GM18868 (cell line): ENCODE data around the gene BMF.
"Not testable (repeated sequence)": the region's sequence is repeated elsewhere in the genome, so short reads cannot be mapped to it uniquely, and the experiment has no call there.

Experiments
- ATAC-seq: cut with Tn5 transposase; IDR thresholded peaks from one replicate; pipeline ENCODE4 v1.9.1; 2021; ENCODE audit warnings: mild to moderate bottlenecking, moderate library complexity; ENCODE audit not compliant: unreplicated experiment

Gene BMF

DNA sequence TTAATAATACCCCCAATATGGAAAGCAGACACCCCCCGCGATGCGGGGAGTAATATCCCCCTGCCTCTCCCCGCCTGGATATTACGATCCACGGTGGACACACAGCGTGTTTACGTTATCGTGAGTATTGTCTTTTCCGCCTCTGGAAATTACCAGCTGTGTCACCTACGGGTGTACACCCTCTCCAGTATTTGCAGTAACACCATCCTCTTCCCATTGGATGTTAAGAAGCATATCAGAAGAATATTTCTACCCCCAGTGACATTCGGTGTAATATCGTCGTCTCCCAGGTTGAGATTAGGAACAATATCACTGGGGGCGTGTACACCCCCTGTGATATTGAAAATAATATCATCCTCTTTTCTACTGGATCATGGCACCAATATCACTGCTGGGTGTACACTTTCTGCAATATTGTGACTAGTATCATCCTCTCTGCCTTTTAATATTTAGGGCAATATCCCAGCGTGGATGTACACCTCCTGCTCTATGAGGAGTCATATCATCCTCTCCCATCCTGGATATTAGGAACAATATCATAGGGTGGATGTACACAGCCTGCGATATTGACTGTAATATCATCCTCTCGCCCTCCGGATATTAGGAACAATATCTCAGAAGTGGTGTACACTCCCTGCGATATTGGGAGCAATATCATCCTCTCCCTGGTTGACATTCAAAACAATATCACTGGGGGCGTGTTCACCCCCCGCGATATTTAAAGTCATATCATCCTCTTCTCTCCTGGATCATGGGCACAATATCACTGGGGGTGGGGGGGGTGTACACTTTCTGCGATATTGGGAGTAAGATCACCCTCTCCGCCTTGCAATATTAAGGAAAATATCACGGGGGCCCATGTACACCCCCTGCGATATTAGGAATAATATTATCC, 20.3 kb upstream of the BMF start:
- no peak for ATAC-seq

GRCh38 chr15:40125950-40126349, 17.3 kb upstream of the BMF start:
- no peak for ATAC-seq

DNA sequence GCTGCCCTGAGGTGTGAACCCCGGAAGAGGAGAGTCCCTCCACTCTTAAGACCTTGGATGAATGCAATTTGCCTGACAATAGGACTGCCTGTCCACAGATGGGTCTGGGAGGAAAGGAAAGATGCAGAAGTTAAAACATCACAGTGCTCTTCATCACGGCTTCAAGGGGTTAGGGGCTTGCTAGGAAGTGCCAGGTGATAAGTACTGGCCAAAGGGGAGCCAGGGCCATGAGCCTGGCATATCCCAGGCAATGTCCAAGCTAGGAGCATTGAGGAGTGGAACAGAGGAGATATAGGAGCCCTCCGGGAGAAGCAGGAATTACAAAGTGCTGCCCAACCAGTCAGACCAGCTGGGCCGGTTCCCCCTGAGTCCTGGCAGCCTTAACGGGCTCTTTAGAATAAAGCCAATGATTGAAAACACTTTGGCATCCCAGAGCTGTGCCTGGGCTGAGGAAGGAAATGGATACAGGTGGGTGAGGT, 16.2 kb upstream of the BMF start:
- not testable (repeated sequence) for ATAC-seq

DNA sequence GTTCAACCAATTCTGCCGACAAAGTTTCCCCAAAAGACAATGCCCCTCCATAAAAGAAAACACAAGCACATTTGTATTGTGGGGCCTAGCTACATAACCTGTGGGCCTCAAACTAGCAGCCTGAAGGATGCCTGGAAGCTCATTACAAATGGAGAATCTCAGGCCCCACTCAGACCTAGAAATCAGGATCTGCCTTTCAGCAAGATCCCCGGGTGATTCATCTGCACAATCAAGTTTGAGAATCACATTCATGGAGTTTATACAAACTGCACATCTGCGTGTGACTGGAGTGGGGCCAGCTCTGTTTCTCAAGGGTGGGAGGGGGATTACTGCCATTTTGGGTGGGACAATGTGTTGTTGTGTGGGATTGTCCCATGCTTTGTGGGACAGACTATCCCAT, 15.7 kb upstream of the BMF start:
- not testable (repeated sequence) for ATAC-seq

- ATAC-seq, result not testable (repeated sequence)
These were observed 15.2 kb upstream of the BMF start for GRCh38 chr15:40123863-40124262.

- not testable (repeated sequence) for ATAC-seq
These were observed 14.3 kb upstream of the BMF start for GRCh38 chr15:40122989-40123388.

GRCh38 chr15:40121911-40122638, 13.4 kb upstream of the BMF start:
- no peak for ATAC-seq

DNA sequence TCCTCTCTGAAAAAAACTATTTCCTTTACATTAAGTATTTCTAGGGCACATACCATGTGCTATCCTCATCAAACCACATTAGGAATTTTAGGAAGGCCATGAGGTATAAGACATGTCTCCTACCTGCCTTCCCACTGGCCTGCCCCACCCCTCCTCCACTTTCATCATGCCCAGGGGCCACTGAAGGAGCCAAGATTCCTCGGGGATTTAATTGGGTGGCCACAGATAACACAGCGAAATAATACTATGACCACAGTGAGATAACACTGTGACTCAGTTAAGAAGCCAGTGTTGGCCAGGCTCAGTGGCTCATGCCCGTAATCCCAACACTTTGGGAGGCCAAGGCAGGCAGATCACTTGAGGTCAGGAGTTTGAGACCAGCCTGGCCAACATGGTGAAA, 9.8 kb upstream of the BMF start:
- no peak for ATAC-seq

- ATAC-seq, result peak; percentile 96
These were observed 7.0 kb upstream of the BMF start for GRCh38 chr15:40115670-40116093.

DNA sequence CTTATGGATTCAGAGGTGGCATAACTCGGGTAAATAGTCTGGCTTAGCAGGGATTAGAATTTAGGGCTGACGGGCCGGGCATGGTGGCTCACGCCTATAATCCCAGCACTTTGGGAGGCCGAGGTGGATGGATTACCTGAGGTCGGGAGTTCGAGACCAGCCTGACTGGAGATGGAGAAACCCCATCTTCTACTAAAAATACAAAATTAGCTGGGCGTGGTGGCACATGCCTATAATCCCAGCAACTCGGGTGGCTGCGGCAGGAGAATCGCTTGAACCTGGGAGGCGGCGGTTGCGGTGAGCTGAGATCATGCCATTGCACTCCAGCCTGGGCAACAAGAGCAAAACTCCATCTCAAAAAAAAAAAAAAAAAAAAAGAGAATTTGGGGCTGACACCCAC, 6.4 kb upstream of the BMF start:
- ATAC-seq, result not testable (repeated sequence)

GRCh38 chr15:40114218-40114617, 5.5 kb upstream of the BMF start:
- no peak for ATAC-seq

GRCh38 chr15:40112789-40113188, 4.1 kb upstream of the BMF start:
- no peak for ATAC-seq

DNA sequence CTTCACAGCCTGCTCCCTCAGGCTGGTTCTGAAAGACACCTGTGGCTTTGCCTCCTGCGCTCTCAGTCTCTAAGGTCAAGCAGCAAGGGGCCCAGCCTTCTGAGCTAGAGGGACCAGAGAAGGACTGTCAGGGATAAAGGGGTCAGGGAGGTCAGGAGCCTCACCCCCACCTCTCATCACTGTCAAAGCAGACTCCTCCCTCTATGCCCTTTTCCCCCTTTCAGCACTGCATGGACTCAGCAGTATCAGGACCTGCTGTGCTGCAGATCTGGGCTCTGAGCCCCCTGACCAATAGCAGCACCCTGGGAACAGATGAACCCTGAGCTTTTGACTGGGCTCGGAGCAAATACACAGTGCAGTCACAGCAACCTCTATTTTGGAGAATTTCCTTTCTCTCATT, 3.2 kb upstream of the BMF start:
- no peak for ATAC-seq

DNA sequence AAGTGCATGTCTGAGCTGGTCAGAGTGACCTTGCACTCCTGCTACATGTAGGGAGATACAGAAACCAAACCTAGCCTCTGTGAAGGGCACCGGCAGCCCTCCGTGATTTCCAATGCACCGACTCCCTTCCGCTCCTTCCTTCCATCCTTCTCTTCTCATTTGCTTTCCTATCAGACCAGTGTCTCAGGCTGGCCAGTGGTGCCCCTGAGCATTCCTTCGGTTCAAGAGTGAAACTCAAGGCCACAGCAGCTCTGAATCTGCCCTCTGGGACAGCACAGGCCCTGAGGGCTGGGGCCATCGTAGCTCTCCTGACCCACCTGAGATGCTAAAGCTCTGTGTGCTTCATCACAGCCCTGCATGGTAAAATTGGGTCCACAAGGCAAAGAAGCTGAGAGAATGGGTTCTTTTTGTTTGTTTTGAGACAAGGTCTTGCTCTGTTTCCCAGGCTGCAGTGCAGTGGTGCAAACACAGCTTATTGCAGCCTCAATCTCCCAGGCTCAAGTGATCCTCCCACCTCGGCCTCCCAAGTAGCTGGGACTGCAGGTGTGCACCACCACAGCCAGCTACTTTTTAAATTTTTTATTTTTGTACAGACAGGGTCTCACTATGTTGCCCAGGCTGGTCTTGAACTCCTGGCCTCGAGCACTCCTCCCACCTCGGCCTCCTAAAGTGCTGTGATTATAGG, 2.3 kb upstream of the BMF start:
- ATAC-seq, result no peak

GRCh38 chr15:40108061-40108854, 421 bp downstream of the BMF start:
- no peak for ATAC-seq

DNA sequence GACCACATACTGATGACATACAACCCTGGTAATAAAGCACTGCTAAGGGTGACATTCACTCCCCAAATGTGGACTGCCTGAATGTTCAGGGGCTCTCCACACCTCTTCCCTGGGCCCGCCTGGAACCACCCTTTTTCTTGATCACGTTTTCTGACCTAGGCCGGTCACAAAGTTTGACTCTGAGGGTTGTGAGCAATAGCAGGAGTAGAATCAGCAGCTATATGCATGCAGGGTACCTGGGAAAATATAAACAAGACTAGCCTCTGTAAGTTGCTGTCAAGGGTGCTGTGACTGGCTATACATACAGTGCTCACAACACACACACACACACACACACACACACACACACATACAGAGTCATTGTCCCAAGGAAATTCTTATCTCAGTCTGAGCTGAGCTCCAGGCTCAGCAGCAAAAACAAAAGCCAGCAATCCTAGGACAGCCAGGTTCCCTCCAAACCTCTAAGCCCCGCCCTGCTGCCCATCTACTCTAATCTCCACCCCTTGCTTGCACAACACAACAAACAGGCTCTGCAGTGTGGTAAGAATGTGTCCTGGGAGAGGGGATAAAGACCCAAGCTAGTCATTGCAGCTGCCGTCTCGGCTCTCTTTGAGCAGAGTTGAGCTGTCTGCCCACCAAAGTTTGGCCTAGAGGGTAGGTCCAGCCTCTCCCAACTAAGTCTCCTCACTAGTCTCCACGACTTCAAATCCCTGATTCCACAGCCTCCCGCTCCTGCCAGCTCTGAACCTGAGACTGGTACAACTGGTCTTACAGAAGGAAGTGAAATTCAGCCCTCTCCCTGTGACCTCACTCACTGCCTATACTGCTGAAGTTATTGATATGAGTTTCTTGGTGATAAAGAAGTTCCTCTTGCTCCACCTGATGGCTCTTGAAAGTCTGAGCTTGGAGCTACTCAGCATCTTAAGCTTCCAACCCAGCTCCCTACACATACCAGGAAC, 2.2 kb downstream of the BMF start:
- peak; percentile 32 for ATAC-seq

- peak; percentile 25 for ATAC-seq
These were observed 3.0 kb downstream of the BMF start for GRCh38 chr15:40105517-40106202.

DNA sequence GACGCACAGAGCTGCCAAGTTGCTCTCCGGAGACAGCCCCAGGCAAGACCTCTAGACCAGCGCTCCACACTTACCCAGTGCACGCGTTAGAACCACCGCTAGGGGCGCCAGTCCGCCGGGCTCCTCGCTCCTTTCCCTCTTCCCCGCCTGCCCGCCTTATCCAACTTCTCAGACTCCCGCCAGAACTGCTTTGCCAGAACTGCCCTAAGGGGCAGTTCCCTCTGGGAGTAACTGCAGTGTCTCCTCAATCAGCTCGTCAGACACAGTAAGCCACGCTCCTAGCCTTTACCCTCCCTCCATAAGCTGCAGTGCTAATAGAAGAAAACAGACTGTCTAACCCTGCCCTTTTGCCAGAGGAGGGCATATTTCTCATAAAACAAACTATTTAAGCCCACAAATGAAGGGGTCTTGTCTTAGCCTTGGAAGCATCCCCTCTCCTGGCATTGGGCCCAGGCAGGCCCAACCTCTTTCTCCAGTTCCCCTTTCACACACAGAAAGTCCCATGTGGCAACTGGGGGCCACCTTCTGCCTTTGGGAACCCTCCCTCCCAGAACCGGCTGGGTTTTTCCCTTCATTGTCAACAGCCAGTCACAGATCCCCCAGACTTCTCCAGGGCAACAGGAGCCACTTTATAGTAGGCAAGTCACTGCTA, 3.7 kb downstream of the BMF start:
- ATAC-seq, result peak; percentile 24
